Uterus (tissue), 4 donors: Measurements from ENCODE around the gene DNA2. TPM values are rescaled to one million over a fixed set of nuclear protein-coding genes. Genes with fewer than 3 reads are reported as not detected.

Experiments
- DNase-seq, 2 donors: peaks; one replicate each; pipeline ENCODE4 v3.0.0-alpha.2; 2019 to 2020
- H3K27ac ChIP-seq, 2 donors: fragments of 200-600 bp; sonication (generic); 1 replicate in 1 of 2; 2 replicates in 1 of 2; pipeline ENCODE4 v1.5.1; 2016 to 2018
- H3K27me3 ChIP-seq, 2 donors: fragments of 200-600 bp; sonication (generic); one replicate each; pipeline ENCODE4 v1.5.1; 2018 to 2019; ENCODE audit warnings: control low read depth in 1 of 2
- H3K36me3 ChIP-seq, 2 donors: fragments of 200-600 bp; sonication (generic); one replicate each; pipeline ENCODE4 v1.5.1; 2019; ENCODE audit warnings: control low read depth in 1 of 2
- H3K4me1 ChIP-seq, 2 donors: fragments of 200-600 bp; sonication (generic); one replicate each; pipeline ENCODE4 v1.5.1; 2018 to 2019; ENCODE audit warnings: control low read depth in 1 of 2
- H3K4me3 ChIP-seq, 2 donors: fragments of 200-600 bp; sonication (generic); 1 replicate in 1 of 2; 2 replicates in 1 of 2; pipeline ENCODE4 v1.5.1; 2018 to 2019; ENCODE audit warnings: mild to moderate bottlenecking in 1 of 2
- H3K9me3 ChIP-seq, 2 donors: fragments of 200-600 bp; sonication (generic); one replicate each; pipeline ENCODE4 v1.5.1; 2019; ENCODE audit warnings: control low read depth in 1 of 2
- POLR2A ChIP-seq, 2 donors: fragments of 450-650 bp; IDR thresholded peaks; one replicate each; pipeline ENCODE4 v1.6.1; 2016; ENCODE audit warnings: antibody characterized with exemption in 2 of 2, mild to moderate bottlenecking in 1 of 2, moderate library complexity in 1 of 2
- intact Hi-C: fragments of 100-400 bp; cut with DNase I; formaldehyde crosslinking; loops from one replicate; pipeline ENCODE4 v1.15.1; 2023; ENCODE audit warnings: low total_unique reads
- total RNA-seq, 4 donors: library from RNA; depleted of rRNA in 3 of 4; stranded (reverse); fragments of >200 nt in 3 of 4; gene quantifications; one replicate each; pipeline versions ENCODE4 v1.1.0 to v1.2.4, GENCODE V29; 2014 to 2023
- TF ChIP-seq, protein P1 (sequence below), 4 experiments: fragments of 200-600 bp in 2 of 4; fragments of 450-650 bp in 2 of 4; sonication (generic) in 2 of 4; IDR thresholded peaks; one replicate each; pipeline ENCODE4 v1.5.1; 2016 to 2019; ENCODE audit warnings: antibody characterized with exemption in 4 of 4, mild to moderate bottlenecking in 2 of 4, moderate library complexity in 1 of 4
- donor health status: DM: yes; HTN: yes; CAD: no.

DNA2 gene
- total RNA-seq, 4 donors from 2014 or later: under 0.01 to 20.7 (median 3.7) TPM

DNA sequence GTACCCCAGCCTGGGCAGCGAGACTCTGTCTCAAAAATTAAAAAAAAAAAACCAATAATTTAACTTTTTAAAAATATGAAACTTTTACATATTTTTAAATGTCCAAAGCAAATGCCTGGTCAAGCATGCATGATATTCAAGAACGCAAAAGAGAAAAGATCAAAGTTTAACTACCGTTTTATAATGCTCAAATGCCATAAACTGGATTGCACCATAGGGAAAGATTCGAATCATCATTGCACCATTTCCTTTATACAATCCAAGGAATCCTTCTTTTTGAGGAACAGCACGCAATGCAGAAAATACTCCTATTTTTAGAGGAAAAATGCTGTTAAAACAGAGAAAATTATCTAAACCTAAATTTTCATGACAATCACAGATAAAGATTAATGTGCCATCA is 34.6 kb upstream of the DNA2 start:
- H3K9me3 ChIP-seq: no peaks in the 10 kb centered on the region
- TF ChIP-seq POLR2A (IDR thresholded peaks at IDR 0.05): no peak
- TF ChIP-seq, protein P1, sequence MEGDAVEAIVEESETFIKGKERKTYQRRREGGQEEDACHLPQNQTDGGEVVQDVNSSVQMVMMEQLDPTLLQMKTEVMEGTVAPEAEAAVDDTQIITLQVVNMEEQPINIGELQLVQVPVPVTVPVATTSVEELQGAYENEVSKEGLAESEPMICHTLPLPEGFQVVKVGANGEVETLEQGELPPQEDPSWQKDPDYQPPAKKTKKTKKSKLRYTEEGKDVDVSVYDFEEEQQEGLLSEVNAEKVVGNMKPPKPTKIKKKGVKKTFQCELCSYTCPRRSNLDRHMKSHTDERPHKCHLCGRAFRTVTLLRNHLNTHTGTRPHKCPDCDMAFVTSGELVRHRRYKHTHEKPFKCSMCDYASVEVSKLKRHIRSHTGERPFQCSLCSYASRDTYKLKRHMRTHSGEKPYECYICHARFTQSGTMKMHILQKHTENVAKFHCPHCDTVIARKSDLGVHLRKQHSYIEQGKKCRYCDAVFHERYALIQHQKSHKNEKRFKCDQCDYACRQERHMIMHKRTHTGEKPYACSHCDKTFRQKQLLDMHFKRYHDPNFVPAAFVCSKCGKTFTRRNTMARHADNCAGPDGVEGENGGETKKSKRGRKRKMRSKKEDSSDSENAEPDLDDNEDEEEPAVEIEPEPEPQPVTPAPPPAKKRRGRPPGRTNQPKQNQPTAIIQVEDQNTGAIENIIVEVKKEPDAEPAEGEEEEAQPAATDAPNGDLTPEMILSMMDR (IDR thresholded peaks at IDR 0.05): no peak
- no peaks in the 10 kb centered on the region for H3K27me3 ChIP-seq
- H3K4me1 ChIP-seq: no peaks in the 10 kb centered on the region
- H3K27ac ChIP-seq: no peak overlapping the region
- H3K36me3 ChIP-seq: no peaks in the 10 kb centered on the region
- no peak for DNase-seq
- H3K4me3 ChIP-seq: no peak overlapping the region
- intact Hi-C loops: no loop called here

DNA sequence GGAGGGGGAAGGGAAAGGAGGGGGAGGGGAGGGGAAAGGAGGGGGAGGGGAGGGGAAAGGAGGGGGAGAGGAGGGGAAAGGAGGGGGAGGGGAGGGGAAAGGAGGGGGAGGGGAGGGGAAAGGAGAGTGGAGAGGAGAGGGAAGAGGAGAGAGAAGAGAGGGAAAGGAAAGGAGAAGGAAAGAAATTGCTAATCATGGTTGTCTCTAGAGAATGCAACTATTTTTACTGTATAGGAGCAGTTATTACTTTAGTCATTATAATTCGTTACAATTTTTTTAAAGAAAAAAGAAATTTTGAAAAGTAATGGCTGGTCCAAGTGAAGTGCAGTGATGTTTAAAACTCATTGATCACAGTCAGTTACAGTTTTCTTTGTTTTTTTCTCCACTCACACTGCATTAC is 31.1 kb upstream of the DNA2 start:
- H3K4me3 ChIP-seq: no peak overlapping the region
- no peaks in the 10 kb centered on the region for H3K4me1 ChIP-seq
- no peaks in the 10 kb centered on the region for H3K27me3 ChIP-seq
- H3K36me3 ChIP-seq: no peaks in the 10 kb centered on the region
- H3K9me3 ChIP-seq: no peaks in the 10 kb centered on the region
- no peak for DNase-seq
- TF ChIP-seq, protein P1 (IDR thresholded peaks at IDR 0.05): no peak
- no peak for TF ChIP-seq POLR2A (IDR thresholded peaks at IDR 0.05)
- no peak overlapping the region for H3K27ac ChIP-seq
- intact Hi-C loops: no loop called here

- intact Hi-C loops: no loop called here
- Histone ChIP-seq H3K9me3 (no peaks in the 10 kb centered on the region), H3K36me3 (no peaks in the 10 kb centered on the region)
Observed at GRCh38 chr10:68501691-68502090, 29.9 kb upstream of the DNA2 start.

DNA sequence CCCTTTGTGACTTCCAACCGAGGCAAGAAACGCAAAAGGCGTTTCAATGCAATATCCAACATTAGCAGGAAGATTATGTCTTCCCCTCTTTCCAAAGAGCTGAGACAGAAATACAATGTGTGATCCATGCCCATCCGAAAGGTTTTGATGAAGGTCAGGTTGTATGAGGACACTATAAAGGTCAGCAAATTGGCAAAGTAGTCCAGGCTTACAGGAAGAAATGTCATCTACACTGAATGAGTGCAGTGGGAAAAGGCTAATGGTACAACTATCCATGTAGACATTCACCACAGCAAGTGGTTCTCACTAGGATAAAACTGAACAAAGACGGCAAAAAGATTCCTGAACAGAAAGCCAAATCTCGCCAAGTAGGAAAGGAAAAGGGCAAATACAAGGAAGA is 27.8 kb upstream of the DNA2 start:
- Histone ChIP-seq H3K4me1 (no peaks in the 10 kb centered on the region), H3K27ac (no peak overlapping the region), H3K9me3 (no peaks in the 10 kb centered on the region), H3K27me3 (no peaks in the 10 kb centered on the region), H3K36me3 (no peaks in the 10 kb centered on the region), H3K4me3 (no peak overlapping the region)
- DNase-seq: no peak
- intact Hi-C loops: no loop called here
- TF ChIP-seq, protein P1 (IDR thresholded peaks at IDR 0.05): no peak
- no peak for TF ChIP-seq POLR2A (IDR thresholded peaks at IDR 0.05)

More at GRCh38 chr10:68501691-68502090, 29.9 kb upstream of the DNA2 start:
- no peak overlapping the region for H3K27ac ChIP-seq
- no peak for DNase-seq
- H3K27me3 ChIP-seq: no peaks in the 10 kb centered on the region
- no peak overlapping the region for H3K4me3 ChIP-seq
- TF ChIP-seq, protein P1 (IDR thresholded peaks at IDR 0.05): no peak
- TF ChIP-seq POLR2A (IDR thresholded peaks at IDR 0.05): no peak
- no peaks in the 10 kb centered on the region for H3K4me1 ChIP-seq

GRCh38 chr10:68496072-68496471 is 24.3 kb upstream of the DNA2 start:
- Histone ChIP-seq H3K4me3 (no peak overlapping the region), H3K9me3 (no peaks in the 10 kb centered on the region), H3K27me3 (no peaks in the 10 kb centered on the region), H3K36me3 (no peaks in the 10 kb centered on the region), H3K4me1 (no peaks in the 10 kb centered on the region), H3K27ac (no peak overlapping the region)
- TF ChIP-seq POLR2A (IDR thresholded peaks at IDR 0.05): no peak
- TF ChIP-seq, protein P1 (IDR thresholded peaks at IDR 0.05): no peak
- intact Hi-C loops: no loop called here
- no peak for DNase-seq
